Kidney glomerular epithelial cell (primary cell): ENCODE measurements around the gene HYPK.
A peak's percentile ranks its signal among the peaks of the same experiment; 100 is the strongest.
"Not testable (repeated sequence)": the region's sequence is repeated elsewhere in the genome, so short reads cannot be mapped to it uniquely, and the experiment has no call there.

Experiments
- DNase-seq: peaks from one replicate; lab custom pipeline; 2025; lab: John Stamatoyannopoulos, UW

HYPK gene

GRCh38 chr15:43795997-43796396, 4.4 kb upstream of the HYPK start:
- no peak for DNase-seq

GRCh38 chr15:43796566-43796965, 3.8 kb upstream of the HYPK start:
- no peak for DNase-seq

- DNase-seq: no peak
Measured at GRCh38 chr15:43799209-43799944, 1.0 kb upstream of the HYPK start.

- no peak for DNase-seq
Measured at GRCh38 chr15:43799945-43800285, 484 bp upstream of the HYPK start, which contains the start of gene SERINC4. Gene SERINC4 (minus strand): TSS chr15:43800220. CDS start chr15:43799986, 234 bp downstream.

- DNase-seq: not testable (repeated sequence)
Measured at GRCh38 chr15:43802676-43803075, 2.3 kb downstream of the HYPK start.

- no peak for DNase-seq
Measured at GRCh38 chr15:43808435-43808950, 8.1 kb downstream of the HYPK start.

GRCh38 chr15:43808960-43809678, 8.7 kb downstream of the HYPK start:
- DNase-seq: no peak

GRCh38 chr15:43815064-43815463, 14.7 kb downstream of the HYPK start:
- not testable (repeated sequence) for DNase-seq

- no peak for DNase-seq
Measured at GRCh38 chr15:43821505-43821904, 21.1 kb downstream of the HYPK start.

GRCh38 chr15:43824302-43825246, 24.2 kb downstream of the HYPK start, which contains the start of gene MFAP1:
Gene MFAP1 (minus strand): TSS chr15:43824690. CDS start chr15:43824569, 121 bp downstream.
- DNase-seq: peak; percentile 97

- not testable (repeated sequence) for DNase-seq
Measured at GRCh38 chr15:43825305-43825704, 24.9 kb downstream of the HYPK start.

GRCh38 chr15:43826029-43826507, 25.7 kb downstream of the HYPK start:
- DNase-seq: no peak

GRCh38 chr15:43826508-43827341, 26.3 kb downstream of the HYPK start, which contains the start of gene WDR76:
Gene WDR76 (plus strand): TSS chr15:43827002. CDS start chr15:43827033, 31 bp downstream.
- DNase-seq: peak; percentile 45

GRCh38 chr15:43828061-43828657, 27.8 kb downstream of the HYPK start:
- no peak for DNase-seq

GRCh38 chr15:43829951-43830540, 29.6 kb downstream of the HYPK start:
- not testable (repeated sequence) for DNase-seq

GRCh38 chr15:43830691-43831275, 30.4 kb downstream of the HYPK start:
- DNase-seq: not testable (repeated sequence)

GRCh38 chr15:43831519-43832052, 31.2 kb downstream of the HYPK start:
- DNase-seq: not testable (repeated sequence)

GRCh38 chr15:43832485-43832884, 32.1 kb downstream of the HYPK start:
- not testable (repeated sequence) for DNase-seq

- no peak for DNase-seq
Measured at GRCh38 chr15:43845421-43845820, 45.0 kb downstream of the HYPK start.
